ENCODE measurements around the gene FYB1.
A peak's percentile ranks its signal among the peaks of the same experiment; 100 is the strongest.
"Not testable (repeated sequence)": the region's sequence is repeated elsewhere in the genome, so short reads cannot be mapped to it uniquely, and the experiment has no call there.

The FYB1 gene

DNA sequence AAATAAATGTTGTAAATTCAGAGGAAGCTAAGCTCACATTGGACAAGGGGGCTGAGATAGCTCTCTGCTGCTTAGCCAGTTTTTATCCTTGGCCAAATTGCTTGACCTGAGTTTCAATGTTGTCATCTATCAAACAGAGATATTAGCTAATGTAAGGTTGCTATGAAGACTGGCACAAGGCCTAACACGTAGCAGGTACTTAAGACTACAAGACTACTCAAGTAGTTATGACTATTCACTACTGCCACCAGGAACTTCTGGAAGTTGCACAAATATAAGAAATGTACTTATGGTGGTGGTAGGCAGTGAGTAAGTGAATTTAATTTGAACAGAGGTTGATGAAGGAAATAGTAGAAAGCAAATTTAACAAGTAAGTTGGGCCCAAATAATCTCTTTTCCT lies 17.4 kb upstream of the FYB1 start:
- DNase-seq (ENCODE audit: low read depth in 1 of 2, low spot score in 1 of 2): no peak
- no peak for TF ChIP-seq SPI1 (IDR thresholded peaks at IDR 0.05; ENCODE audit: borderline replicate concordance, low read depth)
- no peak for TF ChIP-seq GABPA (IDR thresholded peaks at IDR 0.05; ENCODE audit: low read depth)
- TF ChIP-seq, protein P1, sequence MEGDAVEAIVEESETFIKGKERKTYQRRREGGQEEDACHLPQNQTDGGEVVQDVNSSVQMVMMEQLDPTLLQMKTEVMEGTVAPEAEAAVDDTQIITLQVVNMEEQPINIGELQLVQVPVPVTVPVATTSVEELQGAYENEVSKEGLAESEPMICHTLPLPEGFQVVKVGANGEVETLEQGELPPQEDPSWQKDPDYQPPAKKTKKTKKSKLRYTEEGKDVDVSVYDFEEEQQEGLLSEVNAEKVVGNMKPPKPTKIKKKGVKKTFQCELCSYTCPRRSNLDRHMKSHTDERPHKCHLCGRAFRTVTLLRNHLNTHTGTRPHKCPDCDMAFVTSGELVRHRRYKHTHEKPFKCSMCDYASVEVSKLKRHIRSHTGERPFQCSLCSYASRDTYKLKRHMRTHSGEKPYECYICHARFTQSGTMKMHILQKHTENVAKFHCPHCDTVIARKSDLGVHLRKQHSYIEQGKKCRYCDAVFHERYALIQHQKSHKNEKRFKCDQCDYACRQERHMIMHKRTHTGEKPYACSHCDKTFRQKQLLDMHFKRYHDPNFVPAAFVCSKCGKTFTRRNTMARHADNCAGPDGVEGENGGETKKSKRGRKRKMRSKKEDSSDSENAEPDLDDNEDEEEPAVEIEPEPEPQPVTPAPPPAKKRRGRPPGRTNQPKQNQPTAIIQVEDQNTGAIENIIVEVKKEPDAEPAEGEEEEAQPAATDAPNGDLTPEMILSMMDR (IDR thresholded peaks at IDR 0.05; ENCODE audit: insufficient read depth, low read length): no peak
- TF ChIP-seq POLR2AphosphoS5 (IDR thresholded peaks at IDR 0.05; ENCODE audit: low read depth): no peak
- no peak for TF ChIP-seq REST (IDR thresholded peaks at IDR 0.05; ENCODE audit: insufficient replicate concordance, low read depth)
- Histone ChIP-seq H3K4me3 (replicated peaks; ENCODE audit: insufficient read depth, low read length) (no peak overlapping the region), H3K27me3 (ENCODE audit: insufficient read depth, poor library complexity, severe bottlenecking) (no peaks in the 10 kb centered on the region), H3K27ac (replicated peaks) (no peak overlapping the region)

- TF ChIP-seq REST (IDR thresholded peaks at IDR 0.05; ENCODE audit: insufficient replicate concordance, low read depth) (no peak), POLR2AphosphoS5 (IDR thresholded peaks at IDR 0.05; ENCODE audit: low read depth) (no peak), GABPA (IDR thresholded peaks at IDR 0.05; ENCODE audit: low read depth) (no peak), SPI1 (IDR thresholded peaks at IDR 0.05; ENCODE audit: borderline replicate concordance, low read depth) (no peak)
- TF ChIP-seq, protein P1 (IDR thresholded peaks at IDR 0.05; ENCODE audit: insufficient read depth, low read length): no peak
These were observed 16.3 kb upstream of the FYB1 start for GRCh38 chr5:39235648-39236047.

DNA sequence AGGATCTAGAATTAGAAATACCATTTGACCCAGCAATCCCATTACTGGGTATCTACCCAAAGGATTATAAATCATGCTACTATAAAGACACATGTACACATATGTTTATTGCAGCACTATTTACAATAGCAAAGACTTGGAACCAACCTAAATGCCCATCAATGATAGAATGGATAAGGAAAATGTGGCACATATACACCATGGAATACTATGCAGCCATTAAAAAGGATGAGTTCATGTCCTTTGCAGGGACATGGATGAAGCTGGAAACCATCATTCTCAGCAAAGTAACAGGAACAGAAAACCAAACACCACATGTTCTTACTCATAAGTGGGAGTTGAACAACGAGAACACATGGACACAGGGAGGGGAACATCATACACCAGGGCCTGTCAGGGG lies 15.1 kb upstream of the FYB1 start:
- H3K27ac ChIP-seq (replicated peaks); DNase-seq (ENCODE audit: low read depth in 1 of 2, low spot score in 1 of 2); H3K4me3 ChIP-seq (replicated peaks; ENCODE audit: insufficient read depth, low read length); H3K27me3 ChIP-seq (ENCODE audit: insufficient read depth, poor library complexity, severe bottlenecking): not testable (repeated sequence)

More at GRCh38 chr5:39235648-39236047, 16.3 kb upstream of the FYB1 start:
- Histone ChIP-seq H3K27me3 (ENCODE audit: insufficient read depth, poor library complexity, severe bottlenecking) (no peaks in the 10 kb centered on the region), H3K27ac (replicated peaks) (no peak overlapping the region), H3K4me3 (replicated peaks; ENCODE audit: insufficient read depth, low read length) (no peak overlapping the region)
- peak in 1 of 2 experiments; percentile 50 for DNase-seq (ENCODE audit: low read depth in 1 of 2, low spot score in 1 of 2)

DNA sequence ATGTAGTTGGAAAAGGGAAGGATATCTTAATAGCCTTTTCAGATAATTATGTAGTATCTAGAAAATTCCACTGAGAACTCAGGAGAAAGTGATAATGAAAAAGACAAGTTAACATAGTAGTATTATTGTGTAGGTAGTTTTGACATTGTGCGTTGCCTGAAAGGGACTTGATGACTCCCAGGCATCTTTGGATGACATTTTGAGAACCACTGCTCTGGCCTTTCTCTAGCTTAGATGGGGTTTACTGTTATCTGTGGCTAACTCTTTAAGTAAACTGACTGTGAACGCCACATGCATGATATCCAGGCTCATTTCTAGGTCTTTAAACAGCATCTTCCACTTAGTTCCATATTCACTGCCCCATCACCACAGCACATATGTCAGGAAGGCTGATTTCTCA lies 14.4 kb upstream of the FYB1 start:
- no peaks in the 10 kb centered on the region for H3K27me3 ChIP-seq (ENCODE audit: insufficient read depth, poor library complexity, severe bottlenecking)
- TF ChIP-seq POLR2AphosphoS5 (IDR thresholded peaks at IDR 0.05; ENCODE audit: low read depth): no peak
- no peak for TF ChIP-seq REST (IDR thresholded peaks at IDR 0.05; ENCODE audit: insufficient replicate concordance, low read depth)
- TF ChIP-seq, protein P1 (IDR thresholded peaks at IDR 0.05; ENCODE audit: insufficient read depth, low read length): no peak
- TF ChIP-seq GABPA (IDR thresholded peaks at IDR 0.05; ENCODE audit: low read depth): no peak
- TF ChIP-seq SPI1 (IDR thresholded peaks at IDR 0.05; ENCODE audit: borderline replicate concordance, low read depth): no peak
- no peak overlapping the region for H3K4me3 ChIP-seq (replicated peaks; ENCODE audit: insufficient read depth, low read length)
- DNase-seq (ENCODE audit: low read depth in 1 of 2, low spot score in 1 of 2): no peak
- no peak overlapping the region for H3K27ac ChIP-seq (replicated peaks)

Data from HL-60 (cell line).